Sigmoid colon (tissue), 7 donors: ENCODE results near the gene GTSF1L. TPM values are rescaled to one million over a fixed set of nuclear protein-coding genes. Genes with fewer than 3 reads are reported as not detected.
A peak's percentile ranks its signal among the peaks of the same experiment; 100 is the strongest.

Source experiments
- DNase-seq: peaks from one replicate; pipeline ENCODE4 v3.0.0-alpha.2; 2019
- H3K27ac ChIP-seq, 4 donors: fragments of 200-600 bp; sonication (generic); one replicate each; pipeline ENCODE4 v1.5.1; 2016 to 2019; ENCODE audit warnings: mild to moderate bottlenecking in 1 of 4
- H3K27me3 ChIP-seq, 3 donors: fragments of 200-600 bp; sonication (generic); one replicate each; pipeline ENCODE4 v1.5.1; 2019; ENCODE audit warnings: mild to moderate bottlenecking in 1 of 3
- H3K36me3 ChIP-seq, 4 donors: fragments of 200-600 bp; sonication (generic); one replicate each; pipeline ENCODE4 v1.5.1; 2016 to 2019
- H3K4me1 ChIP-seq, 4 donors: fragments of 200-600 bp; sonication (generic); one replicate each; pipeline ENCODE4 v1.5.1; 2017 to 2019
- H3K4me3 ChIP-seq, 4 donors: fragments of 200-600 bp; sonication (generic); one replicate each; pipeline ENCODE4 v1.5.1; 2017 to 2019; ENCODE audit warnings: mild to moderate bottlenecking in 2 of 4, moderate library complexity in 1 of 4
- H3K9me3 ChIP-seq, 4 donors: fragments of 200-600 bp in 3 of 4; sonication (generic) in 3 of 4; one replicate each; pipeline versions ENCODE4 v1.5.1 to v1.6.1; 2013 to 2019
- CTCF ChIP-seq, 4 experiments: fragments of 450-650 bp in 3 of 4; fragments of 200-600 bp in 1 of 4; IDR thresholded peaks; one replicate each; pipeline ENCODE4 v1.5.1; 2016 to 2019; ENCODE audit warnings: antibody characterized with exemption in 4 of 4, mild to moderate bottlenecking in 3 of 4, moderate library complexity in 2 of 4
- EP300 ChIP-seq, 4 donors: sonication (generic); formaldehyde crosslinking; IDR thresholded peaks; one replicate each; pipeline ENCODE4 v1.6.1; 2017; ENCODE audit warnings: antibody characterized with exemption in 4 of 4
- POLR2A ChIP-seq, 2 donors: fragments of 450-650 bp; IDR thresholded peaks; one replicate each; pipeline ENCODE4 v1.6.1; 2016; ENCODE audit warnings: antibody characterized with exemption in 2 of 2, mild to moderate bottlenecking in 2 of 2, moderate library complexity in 2 of 2
- POLR2AphosphoS5 ChIP-seq, 4 donors: sonication (generic); formaldehyde crosslinking; IDR thresholded peaks; one replicate each; pipeline ENCODE4 v1.6.1; 2017; ENCODE audit warnings: antibody characterized with exemption in 4 of 4
- WGBS, 2 donors: extraction: QIAGEN DNeasy Blood & Tissue Kit; methylation state at CpG; one replicate each; pipeline ENCODE4 v1.1.7; 2013; 5-methylcytosine and 5-hydroxymethylcytosine counted together
- intact Hi-C: fragments of 100-400 bp; cut with DNase I; formaldehyde crosslinking; loops from one replicate; pipeline ENCODE4 v1.15.1; 2023
- polyA plus RNA-seq, 3 donors: library from polyadenylated mRNA; stranded (reverse); fragments of 200-250 nt; gene quantifications; one replicate each; pipeline ENCODE4 v1.2.3, GENCODE V29; 2013
- total RNA-seq, 4 donors: library from RNA; depleted of rRNA; stranded (reverse); fragments of >200 nt; gene quantifications; one replicate each; pipeline ENCODE4 v1.1.0, GENCODE V29; 2016
- donor health status: healthy with polysubstance abuse.
- donor health status: Bipolar disorder and iron deficiency.
- donor health status: healthy.

GTSF1L gene
- total and polyA plus RNA-seq, 7 donors = 0.17 TPM; not detected in 6

- H3K36me3 ChIP-seq = no peaks in the 10 kb centered on the region
- H3K4me1 ChIP-seq = peaks cover 0 to 24% (median 20%) of the 10 kb centered on the region in 4 donors
- H3K27me3 ChIP-seq = peaks cover 0 to 6% (median 0%) of the 10 kb centered on the region in 3 donors
- TF ChIP-seq POLR2A (IDR thresholded peaks at IDR 0.05) (no peak), POLR2AphosphoS5 (IDR thresholded peaks at IDR 0.05) (peak; percentile 27 to 72 (median 60))
- peak overlapping the region in 3 of 4 donors; percentile 26 to 48 (median 31) for H3K27ac ChIP-seq
- intact Hi-C loops = loop anchor here (5.0 to 10.0 kb wide), 3 partner anchors 249 to 547 kb away; partner anchors contain the start of gene FITM2
- H3K9me3 ChIP-seq = no peaks in the 10 kb centered on the region
- no peak overlapping the region for H3K4me3 ChIP-seq
- DNase-seq = no peak
- WGBS, 2 donors = 30 to 48% methylated on average over 5 of the region's 5 CpGs
These were observed 41.1 kb upstream of the GTSF1L start for GRCh38 chr20:43767686-43768474.

- H3K4me1 ChIP-seq = peaks cover 0 to 24% (median 20%) of the 10 kb centered on the region in 4 donors
- no peaks in the 10 kb centered on the region for H3K9me3 ChIP-seq
- H3K27me3 ChIP-seq = peaks cover 0 to 6% (median 0%) of the 10 kb centered on the region in 3 donors
- TF ChIP-seq POLR2AphosphoS5 (IDR thresholded peaks at IDR 0.05) (no peak), POLR2A (IDR thresholded peaks at IDR 0.05) (no peak), EP300 (IDR thresholded peaks at IDR 0.05) (no peak), CTCF (IDR thresholded peaks at IDR 0.05) (no peak)
- DNase-seq = no peak
- peak overlapping the region in 3 of 4 donors; percentile 26 to 70 (median 50) for H3K27ac ChIP-seq
- intact Hi-C loops = loop anchor here (5.0 to 10.0 kb wide), 3 partner anchors 250 to 548 kb away; partner anchors contain the start of gene FITM2
- no peak overlapping the region for H3K4me3 ChIP-seq
- no peaks in the 10 kb centered on the region for H3K36me3 ChIP-seq
- 63 to 71% methylated on average over 9 of the region's 9 CpGs for WGBS, 2 donors
These were observed 40.1 kb upstream of the GTSF1L start for GRCh38 chr20:43766917-43767316.

- peaks cover 0 to 24% (median 21%) of the 10 kb centered on the region in 4 donors for H3K4me1 ChIP-seq
- H3K36me3 ChIP-seq = no peaks in the 10 kb centered on the region
- peak overlapping the region in 3 of 4 donors; percentile 17 to 70 (median 50) for H3K27ac ChIP-seq
- intact Hi-C loops = loop anchor here (5.0 to 10.0 kb wide), 3 partner anchors 251 to 548 kb away; partner anchors contain the start of gene FITM2
- H3K4me3 ChIP-seq = no peak overlapping the region
- no peaks in the 10 kb centered on the region for H3K9me3 ChIP-seq
- peaks cover 0 to 6% (median 0%) of the 10 kb centered on the region in 3 donors for H3K27me3 ChIP-seq
- TF ChIP-seq EP300 (IDR thresholded peaks at IDR 0.05) = peak in 3 of 4 donors; percentile 15 to 22 (median 20)
- TF ChIP-seq POLR2AphosphoS5 (IDR thresholded peaks at IDR 0.05) = peak; percentile 33 to 62 (median 54)
- no peak for TF ChIP-seq POLR2A (IDR thresholded peaks at IDR 0.05)
- no peak for TF ChIP-seq CTCF (IDR thresholded peaks at IDR 0.05)
- WGBS, 2 donors = 64 to 65% methylated on average over 6 of the region's 6 CpGs
- peak; percentile 89 for DNase-seq
These were observed 39.6 kb upstream of the GTSF1L start for GRCh38 chr20:43766385-43766784.

GRCh38 chr20:43765916-43766315 lies 39.1 kb upstream of the GTSF1L start:
- 69 to 71% methylated on average over 7 of the region's 7 CpGs for WGBS, 2 donors
- Histone ChIP-seq H3K4me3 (no peak overlapping the region), H3K36me3 (no peaks in the 10 kb centered on the region), H3K9me3 (no peaks in the 10 kb centered on the region), H3K27me3 (peaks cover 0 to 6% (median 0%) of the 10 kb centered on the region in 3 donors), H3K4me1 (peaks cover 0 to 26% (median 22%) of the 10 kb centered on the region in 4 donors), H3K27ac (no peak overlapping the region)
- TF ChIP-seq CTCF (IDR thresholded peaks at IDR 0.05) (no peak), EP300 (IDR thresholded peaks at IDR 0.05) (no peak), POLR2A (IDR thresholded peaks at IDR 0.05) (no peak), POLR2AphosphoS5 (IDR thresholded peaks at IDR 0.05) (no peak)
- no peak for DNase-seq
- intact Hi-C loops = loop anchor here (5.0 to 10.0 kb wide), 3 partner anchors 251 to 549 kb away; partner anchors contain the start of gene FITM2

GRCh38 chr20:43762911-43763310 lies 36.1 kb upstream of the GTSF1L start:
- no peak overlapping the region for H3K4me3 ChIP-seq
- WGBS, 2 donors = 92 to 93% methylated on average over 7 of the region's 7 CpGs
- no peaks in the 10 kb centered on the region for H3K9me3 ChIP-seq
- intact Hi-C loops = loop anchor here (10.0 kb wide), 2 partner anchors 432 to 552 kb away; partner anchors contain the start of gene FITM2
- H3K27me3 ChIP-seq = peaks cover 0 to 10% (median 0%) of the 10 kb centered on the region in 3 donors
- no peak for DNase-seq
- TF ChIP-seq POLR2AphosphoS5 (IDR thresholded peaks at IDR 0.05) (no peak), EP300 (IDR thresholded peaks at IDR 0.05) (no peak), CTCF (IDR thresholded peaks at IDR 0.05) (no peak), POLR2A (IDR thresholded peaks at IDR 0.05) (no peak)
- no peaks in the 10 kb centered on the region for H3K36me3 ChIP-seq
- peak overlapping the region in 1 of 4 donors; percentile 58 for H3K27ac ChIP-seq
- H3K4me1 ChIP-seq = peaks cover 0 to 25% (median 20%) of the 10 kb centered on the region in 4 donors
